DMS79 (cell line): ENCODE measurements around the gene ADAT3.

Experiments
- DNase-seq: peaks from one replicate; lab custom pipeline; 2025; lab: John Stamatoyannopoulos, UW

ADAT3 gene

DNA sequence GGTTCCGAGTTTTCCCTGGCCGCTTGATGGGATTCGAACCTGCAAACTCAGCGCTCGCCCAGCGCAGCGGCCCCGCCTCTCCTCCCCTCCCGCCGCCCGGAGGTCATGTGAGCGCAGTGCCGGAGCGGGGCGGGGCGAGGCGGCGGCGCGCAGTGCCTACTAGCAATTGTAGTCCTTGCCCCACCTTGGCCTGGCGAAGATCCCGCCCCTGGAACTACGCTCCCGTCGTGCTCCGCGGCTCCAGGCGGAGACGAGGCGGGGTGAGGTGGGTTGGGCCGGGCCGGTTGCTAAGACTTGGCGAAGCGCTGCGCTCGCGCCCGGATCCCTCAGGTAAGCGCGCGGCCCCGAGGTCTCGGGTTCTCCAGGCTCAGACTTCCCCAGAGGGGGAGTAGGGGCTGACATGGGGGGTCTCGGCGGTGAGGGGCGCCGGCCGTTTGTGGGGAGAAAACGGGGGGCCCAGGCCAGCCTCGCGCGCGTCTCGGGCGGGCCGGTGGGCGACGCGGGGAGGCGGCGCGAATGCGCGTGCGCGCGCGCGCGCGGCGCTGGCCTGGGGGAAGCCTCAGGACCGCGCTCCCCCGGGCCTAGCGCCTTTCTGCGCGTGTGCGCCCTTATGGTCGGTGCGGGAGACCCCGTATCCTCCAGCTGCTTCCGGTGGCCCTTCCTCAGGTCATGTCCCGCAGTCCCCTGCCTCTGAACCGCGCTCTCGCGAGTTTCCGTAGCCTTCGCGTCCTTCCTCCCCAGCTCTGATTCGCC lies at the start of gene ADAT3, which contains the start of gene SCAMP4:
Gene ADAT3 (plus strand): TSS at position 290 of the 753 bp plus-strand sequence. CDS start 6,649 bp downstream, outside the sequence.
Gene SCAMP4 (plus strand): TSS at position 290 of the 753 bp plus-strand sequence. CDS start 9,621 bp downstream, outside the sequence.
- peak; percentile 96 for DNase-seq

DNA sequence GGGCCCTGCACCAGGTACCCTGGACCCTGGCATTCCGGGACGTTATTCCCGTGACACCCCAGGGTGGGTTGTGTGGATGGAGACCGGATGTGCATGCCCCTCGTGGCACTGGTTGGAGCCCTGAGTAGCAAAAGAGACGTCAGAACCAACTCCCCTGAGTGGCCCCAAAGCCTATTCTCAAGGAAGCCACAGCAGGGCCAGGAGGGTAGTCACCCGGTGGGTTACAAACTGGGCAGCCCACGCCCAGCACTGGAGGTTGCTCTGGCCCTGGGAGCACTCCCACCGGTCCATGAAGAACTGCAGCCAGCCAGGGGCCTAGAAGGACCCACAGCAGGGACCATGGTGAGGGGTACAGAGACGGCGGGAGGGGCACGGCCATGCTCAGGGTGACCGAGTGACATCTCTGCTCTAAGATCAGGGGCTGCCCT lies 49.4 kb upstream of the ADAT3 start:
- no peak for DNase-seq

DNA sequence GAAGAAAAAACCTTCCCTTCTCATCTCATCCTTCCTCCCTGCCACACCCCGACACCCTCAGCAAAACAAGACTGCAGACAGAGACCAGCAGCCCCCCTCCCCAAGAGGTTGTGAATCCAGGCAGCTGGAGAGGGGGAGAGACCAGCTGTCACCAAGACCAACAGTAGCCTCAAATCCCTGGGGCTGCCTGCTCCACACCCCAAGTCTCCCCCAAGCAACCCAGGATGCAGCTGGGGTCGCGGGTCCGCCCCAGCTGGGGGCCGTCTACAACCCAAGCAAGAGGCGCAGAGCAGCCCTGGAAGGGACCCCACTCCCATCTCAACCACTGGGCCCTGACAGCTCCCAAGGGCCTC lies 48.9 kb upstream of the ADAT3 start:
- DNase-seq: no peak

DNA sequence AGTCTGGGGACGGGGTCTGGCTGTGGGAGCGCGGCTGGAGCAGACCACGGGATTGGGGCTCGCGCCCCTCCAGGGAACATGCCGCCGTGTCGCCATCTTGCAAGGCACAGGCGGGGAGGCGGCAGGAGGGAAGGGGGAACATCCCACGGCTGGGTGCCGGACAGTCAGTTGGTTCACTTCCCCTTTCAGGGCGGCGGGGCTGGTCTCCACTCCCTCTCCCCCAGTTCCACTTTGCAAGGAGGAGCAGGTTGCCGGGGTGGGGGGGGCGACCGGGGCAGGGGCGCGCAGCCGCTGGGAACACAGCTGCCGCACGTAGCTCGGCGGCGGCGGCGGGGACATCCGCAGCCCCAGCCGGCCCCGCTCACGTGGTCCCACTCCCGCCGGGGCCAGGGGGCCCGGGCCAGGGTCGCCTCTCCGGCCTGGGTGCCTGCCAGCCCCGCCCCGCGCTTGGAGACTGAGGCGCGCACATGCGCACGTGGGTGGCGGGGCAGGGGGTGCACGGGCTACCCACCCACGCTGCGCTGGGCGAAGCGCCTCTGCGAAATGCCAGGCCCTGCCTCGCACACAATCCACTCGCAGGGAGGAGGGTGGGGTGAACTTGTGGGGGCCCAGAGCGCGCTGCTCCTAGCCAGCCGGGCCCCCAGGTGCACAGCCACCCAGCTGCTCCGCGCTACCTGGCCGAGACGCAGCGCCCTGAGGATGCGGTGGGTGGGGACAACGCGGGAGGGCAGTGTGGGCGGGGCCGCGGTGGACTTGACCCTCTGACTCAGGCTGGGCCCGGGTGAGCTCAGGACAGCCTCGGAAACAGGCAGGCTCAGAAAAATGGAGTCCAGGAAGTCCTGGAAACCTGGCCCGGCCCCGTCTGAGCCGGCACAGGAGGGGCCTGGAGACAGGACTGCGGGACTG lies 48.2 kb upstream of the ADAT3 start:
- peak; percentile 26 for DNase-seq

DNA sequence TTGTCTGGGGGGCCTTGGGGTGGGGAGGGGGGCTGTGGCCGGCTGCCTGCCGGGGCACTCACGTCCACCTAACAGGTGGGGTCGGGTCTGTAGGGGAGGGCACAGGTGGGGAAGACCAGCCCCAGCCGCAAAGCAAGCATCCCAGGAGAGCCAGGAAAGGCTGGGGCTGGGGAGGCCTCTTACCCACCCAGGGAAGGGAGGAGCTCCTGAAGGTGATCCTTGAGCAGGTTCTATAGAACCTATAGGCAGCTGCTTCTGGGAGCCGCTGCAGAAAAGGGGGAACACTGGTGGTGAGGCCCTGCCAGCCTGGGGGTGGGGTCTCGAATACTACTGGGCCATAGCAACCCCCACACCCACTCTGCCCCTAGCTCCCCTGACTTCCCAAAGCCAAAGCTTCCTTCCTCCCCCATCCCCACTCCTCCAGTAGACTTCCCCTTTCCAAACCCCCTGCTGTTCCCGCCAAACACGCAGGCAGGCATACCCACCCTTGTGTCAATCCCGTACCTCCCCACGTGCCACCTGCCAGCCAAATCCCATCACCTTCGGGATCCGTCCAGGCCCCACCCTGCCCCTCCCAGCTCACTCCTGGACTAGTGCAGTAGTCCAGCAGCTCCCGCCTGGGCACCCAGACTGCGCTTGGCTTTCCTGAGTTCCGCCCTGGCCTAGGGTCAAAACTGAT lies 47.4 kb upstream of the ADAT3 start:
- no peak for DNase-seq

DNA sequence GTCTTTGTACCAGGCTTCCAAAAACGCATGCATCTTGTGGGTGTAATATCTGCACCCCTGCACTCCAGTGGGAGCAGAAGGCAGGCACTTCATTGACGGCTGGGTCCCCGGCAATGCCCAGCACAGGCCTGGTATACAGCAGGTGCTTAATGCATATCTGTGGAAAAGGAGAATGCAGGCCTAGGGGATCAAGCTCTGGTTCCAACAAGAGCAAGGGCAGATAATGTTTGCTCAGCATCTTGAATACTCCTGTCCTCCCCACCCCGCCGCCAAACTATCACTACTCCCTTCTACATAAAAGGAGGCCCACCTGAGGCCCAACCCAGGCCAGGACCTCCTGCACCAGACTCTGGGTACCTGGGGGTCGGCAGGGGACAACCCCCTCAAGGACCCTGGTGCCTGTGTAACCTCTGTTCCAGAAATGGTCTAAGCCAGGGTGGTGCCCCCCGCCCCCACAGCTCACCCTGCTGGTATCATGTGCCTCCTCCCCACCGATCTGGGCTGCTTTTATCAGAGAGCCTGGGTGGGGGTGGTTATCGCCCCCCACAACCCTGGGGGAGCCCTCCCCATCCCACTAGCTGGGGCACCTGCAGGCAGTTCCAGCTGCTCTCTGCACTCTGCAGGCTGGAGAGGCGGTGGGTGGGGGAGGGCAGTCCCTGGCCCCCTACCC lies 46.7 kb upstream of the ADAT3 start:
- DNase-seq: no peak

DNA sequence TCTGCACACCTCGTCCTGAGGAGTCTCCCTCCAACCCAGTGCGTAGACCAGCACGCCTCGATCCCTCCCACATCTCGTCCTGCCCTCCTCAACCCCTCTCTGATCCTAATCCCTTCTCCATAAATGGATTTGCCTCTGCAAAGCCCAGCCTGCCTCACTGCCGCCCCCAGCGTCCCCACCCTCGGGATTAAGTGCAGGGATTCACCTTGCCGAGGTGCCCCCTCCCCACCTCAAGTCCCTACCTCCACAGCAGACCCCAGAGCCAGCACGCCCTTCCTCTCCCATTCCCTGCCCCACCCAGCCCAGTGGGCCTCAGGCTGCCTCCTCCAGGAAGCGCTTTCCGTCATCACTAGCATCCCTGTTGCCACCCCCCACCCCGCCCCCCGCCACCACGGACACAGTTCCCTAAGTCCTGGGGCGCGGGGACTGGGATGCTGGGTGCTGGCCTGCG lies 45.8 kb upstream of the ADAT3 start:
- no peak for DNase-seq

DNA sequence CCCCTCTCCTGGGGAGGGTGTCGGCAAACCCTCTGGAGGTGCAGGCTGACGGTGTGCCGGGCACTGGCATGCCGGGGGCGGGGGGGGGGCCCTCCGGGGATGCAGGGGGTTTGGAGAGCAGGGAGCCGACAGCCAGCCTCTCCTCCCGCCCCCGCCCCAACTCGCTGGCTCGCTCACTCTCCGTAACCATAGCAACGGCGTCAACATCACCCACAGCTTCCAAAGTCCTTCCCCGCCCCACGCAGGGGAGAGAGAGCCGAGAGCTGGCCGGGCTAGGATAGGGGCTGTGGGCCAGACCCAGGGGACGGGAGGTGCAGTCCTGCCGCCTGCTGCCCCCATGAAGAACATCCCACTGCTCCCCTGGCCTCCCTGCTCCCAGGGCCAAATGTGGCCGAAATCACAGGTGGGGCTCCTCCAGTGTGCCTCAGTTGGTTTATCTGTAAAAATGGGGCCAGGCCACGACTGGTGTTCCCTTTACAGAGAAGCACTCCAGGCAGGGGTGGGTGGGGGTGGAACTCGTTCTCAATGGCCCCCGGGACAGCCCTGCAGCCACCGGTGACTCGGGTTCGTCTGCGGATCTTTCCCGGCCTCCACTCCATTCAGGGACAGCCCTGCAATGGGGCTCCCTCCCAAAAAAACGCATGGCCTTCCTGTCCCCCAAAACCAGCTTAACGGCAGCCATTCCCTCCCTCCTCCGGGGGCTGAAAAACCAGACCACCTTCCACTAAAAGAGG lies 45.0 kb upstream of the ADAT3 start:
- DNase-seq: no peak

DNA sequence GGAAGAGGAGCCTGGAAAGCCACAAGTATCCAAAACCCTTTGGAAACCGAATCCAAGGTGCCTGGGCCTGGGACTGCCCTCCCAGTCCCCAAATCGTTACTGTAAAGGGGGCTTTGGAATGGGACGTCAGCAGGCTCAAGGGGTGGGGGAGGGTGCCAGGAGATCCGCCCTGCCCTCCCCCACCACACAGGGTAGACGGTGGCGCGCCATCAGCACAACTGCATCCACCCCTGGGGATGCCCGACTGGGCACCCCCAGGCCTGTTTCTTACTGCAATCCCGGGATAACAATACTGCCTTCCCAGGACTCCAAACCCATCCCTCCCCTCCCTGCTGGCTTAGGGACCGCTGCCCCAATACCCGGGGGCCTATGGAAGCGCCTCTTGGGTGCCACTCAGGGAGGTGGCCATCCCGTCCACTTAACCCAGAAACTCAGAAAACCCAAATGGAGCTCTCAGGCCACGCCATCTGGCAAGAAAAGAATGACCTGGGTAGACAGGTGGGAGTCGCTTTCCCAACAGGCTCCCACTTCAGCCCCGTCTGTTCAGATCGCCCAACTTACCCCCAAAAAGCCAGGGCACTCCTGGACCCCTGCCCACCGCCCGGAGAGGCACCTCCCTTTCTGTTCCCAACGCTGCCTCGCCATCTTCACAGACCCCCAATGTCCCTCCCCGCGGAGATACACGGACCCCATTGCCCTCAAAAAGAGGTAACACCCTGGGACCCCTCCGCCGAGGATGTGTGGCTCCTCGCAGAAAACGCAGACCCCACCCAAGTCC lies 44.2 kb upstream of the ADAT3 start:
- DNase-seq: no peak

DNA sequence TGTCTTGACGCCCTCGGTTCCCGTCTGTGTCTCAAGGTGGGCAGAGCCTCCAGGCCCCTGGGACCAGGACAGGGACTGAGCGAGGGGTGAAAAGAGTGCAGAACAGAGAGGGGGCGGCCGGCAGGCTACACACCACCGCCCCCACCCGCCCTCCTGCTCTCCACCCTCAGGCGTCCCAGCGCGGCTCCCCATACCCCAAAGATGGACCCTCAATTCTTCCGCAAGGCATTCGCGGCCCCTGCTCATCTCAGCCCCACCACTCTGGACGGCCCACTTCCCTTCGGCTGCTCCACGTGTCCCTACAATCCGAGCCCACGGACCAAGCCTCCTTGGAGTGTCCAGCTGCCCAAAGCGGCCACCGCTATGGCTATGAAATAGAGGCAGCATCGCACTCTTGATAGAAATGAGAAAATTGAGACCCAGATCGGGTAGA lies 43.6 kb upstream of the ADAT3 start:
- DNase-seq: no peak

DNA sequence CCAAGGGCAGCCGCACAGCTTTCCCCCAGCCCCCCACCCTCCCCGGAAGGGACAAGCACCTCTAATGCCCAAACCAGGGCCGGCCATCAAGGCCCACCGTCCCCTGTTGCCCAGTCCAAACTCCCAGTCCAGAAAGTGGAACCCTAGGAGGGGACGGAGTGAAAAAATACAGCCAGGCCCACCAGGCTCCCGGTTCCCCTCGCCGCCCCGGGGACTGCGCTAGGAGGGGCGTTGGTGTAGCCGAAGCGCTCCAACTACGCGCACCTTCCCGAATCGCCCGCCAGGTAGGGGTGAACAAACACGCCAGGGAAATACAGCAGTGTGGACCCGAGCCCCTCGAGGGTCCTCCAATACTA lies 43.2 kb upstream of the ADAT3 start:
- DNase-seq: no peak

DNA sequence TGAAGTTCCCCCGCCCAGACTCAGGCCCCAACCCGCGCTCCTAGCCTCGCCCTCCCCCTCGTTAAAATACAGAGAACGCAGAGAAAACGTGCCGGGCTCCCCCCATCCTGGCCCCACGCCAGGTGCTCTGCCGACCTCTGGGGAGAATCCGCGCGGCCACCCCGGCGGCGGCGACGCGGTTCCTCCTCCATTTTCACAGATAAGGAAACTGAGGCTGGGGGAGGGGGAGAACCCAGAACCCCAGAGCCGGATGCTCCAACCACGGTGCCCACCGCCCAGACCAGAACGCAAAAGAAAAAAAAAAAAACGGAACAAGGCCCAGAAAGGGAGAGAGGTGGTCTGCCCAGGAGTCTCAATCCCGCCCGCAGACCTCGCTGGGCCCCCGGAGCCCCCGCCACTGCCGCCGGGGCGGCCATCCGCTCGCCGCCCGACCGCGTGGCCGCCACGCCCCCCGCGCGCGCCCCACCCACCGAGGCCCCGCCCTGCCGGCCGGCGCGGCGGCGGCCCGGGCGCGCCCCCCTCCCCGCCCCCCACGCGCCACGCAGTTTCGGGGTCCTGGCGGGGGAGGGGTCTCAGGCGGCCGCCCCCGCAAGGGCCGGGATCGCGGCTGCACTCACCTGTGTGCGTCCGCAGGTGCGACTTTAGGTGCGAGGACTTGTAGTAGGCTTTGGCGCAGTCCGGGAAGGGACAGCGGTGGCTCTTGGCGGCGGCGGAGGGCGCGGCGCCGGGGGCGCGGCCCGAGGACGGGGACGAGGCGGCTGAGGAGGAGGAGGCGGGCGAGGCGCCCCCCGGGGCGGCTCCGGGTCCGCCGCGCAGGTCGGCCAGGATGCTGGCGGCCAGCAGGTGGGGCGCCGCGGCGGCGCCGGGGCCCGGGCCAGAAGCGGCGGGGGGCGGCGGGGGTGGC lies 42.5 kb upstream of the ADAT3 start:
- no peak for DNase-seq

DNA sequence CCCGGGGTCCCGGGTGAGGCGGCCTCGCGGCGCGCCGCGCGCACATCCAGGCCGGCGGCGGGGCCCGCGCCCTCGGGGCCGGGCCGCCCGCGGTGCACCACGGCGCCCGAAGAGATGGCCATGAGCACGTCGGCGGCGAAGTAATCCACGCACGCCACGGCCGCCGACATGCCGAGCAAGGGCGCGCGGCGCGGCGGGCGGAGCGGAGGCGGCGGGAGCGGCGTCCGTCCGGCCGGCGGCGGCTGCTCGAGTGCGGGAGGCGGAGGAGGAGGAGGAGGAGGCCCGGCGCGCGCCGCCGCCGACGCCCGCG lies 41.9 kb upstream of the ADAT3 start, which contains the start of gene KLF16:
Gene KLF16 (minus strand): TSS at position 252 of the 310 bp plus-strand sequence. CDS start 82 bp downstream, at position 170.
- no peak for DNase-seq

DNA sequence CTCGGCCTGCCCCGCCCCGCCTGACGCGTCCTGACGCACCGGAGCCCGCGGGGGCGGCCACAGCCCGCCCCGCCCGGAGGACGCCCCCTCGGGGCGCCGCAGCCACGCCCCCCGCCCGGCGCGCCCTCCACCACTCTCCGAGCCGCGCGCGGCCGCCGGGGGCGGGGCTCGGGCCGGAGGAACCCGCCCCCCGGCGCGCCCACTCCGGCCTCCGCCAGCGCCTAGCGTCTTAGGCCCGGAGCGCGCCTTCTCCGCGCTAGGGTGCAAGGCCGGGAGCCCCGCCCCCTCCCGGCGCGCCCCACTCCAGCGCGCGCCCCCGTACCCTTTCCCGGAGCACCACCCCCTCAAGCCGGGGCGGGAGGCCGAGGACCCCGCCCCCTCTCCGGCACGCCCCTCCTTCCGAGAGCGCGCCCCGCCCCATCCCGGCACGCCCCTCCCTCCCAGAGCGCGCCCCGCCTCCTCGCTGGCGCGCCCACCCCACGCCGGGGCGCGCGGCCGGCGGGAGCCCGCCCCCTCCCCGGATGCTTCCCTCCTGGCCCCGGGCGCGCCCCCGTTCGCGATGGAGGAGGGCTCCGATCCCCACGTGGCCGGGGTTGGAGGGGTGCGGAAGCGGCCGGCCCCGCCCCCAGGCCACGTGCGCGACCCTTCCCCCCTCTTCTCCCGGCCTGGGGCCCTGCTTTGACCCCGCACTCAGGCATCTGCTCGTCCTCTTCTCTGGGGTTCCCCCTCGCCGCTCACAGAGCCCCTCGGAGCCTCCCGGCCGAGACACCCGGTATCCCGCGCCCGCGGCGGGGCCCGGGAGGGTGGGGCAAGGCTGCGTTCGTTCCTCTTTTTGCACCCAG lies 41.3 kb upstream of the ADAT3 start:
- DNase-seq: peak; percentile 72

DNA sequence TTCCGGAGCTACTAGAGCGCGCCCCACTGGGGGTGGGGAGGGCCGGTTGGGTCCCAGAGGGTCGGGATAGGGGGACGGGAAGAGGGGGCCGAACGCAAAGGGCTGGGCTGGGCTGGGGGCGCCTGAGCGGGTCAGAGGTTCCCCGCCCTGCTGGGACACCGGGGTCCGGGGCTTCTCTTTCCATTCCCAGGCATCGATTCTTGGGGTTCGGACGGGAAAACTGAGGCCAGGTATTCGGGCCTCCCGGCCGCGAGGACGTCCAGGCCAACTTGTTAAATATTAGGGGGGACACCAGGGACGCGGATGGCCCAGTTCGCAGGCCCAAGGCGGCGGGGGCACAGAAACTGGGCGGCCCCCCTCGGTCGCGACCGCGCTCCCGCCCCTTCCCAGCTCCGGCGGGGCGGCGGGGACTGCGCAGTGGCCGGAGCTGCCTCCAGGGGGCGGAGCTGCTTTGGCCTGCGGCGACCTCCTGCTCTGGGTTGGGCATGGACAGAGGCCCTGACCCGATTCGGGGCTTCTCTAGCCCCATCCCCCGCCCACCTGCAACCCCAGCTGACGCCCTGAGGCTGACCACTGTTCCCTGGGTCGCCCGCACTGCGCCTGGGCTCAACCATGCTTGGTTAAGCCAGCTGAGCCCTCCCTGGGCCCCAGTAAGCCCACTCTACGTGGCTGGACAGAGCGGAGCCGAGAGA lies 40.6 kb upstream of the ADAT3 start:
- no peak for DNase-seq

DNA sequence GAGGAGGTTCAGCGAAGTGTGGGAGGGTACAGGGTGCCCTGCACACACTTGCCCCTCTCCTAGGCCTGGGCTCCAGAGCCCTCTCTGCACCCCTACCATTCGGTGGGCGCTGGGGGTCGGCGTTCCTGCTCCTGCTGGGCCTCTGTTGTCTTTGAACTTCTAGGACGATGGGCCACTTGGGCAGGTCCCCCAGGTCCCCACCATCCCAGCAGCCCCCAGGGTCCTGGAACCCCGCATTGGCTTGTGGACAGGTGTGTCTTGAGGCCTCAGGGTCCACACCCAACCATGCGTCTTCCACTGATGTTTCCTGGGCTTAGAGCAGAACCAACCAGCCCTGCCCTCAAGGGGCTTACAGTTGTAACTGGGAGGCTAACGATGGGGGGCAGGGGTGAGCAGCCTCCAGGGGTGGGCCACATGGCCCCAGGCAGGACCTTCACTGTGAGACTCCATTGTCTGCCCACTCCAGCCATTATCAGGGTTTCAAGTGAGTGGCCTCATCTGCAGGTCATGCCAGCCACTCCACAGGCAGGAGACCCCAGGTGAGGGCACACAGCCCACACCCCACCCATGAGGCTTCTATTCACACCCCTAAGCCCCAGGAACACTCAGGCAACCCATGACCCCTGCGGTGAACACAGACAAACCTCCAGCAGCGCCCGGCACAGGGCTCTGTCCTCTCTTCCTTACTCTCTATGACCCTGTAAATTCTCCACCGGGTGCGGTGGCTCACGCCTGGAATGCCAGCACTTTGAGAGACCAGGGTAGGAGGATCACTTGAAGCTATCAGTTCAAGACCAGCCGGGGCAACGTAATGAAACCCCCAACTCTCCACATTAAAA lies 39.8 kb upstream of the ADAT3 start:
- no peak for DNase-seq
